HEK293 (cell line): ENCODE results near the gene BIK.
"Not testable (repeated sequence)": the region's sequence is repeated elsewhere in the genome, so short reads cannot be mapped to it uniquely, and the experiment has no call there.

Experiments
- CTCF ChIA-PET: fragments of 350-600 bp; formaldehyde crosslinking; extraction: SDS; loops from one replicate; lab custom pipeline; 2021; ENCODE audit warnings: antibody characterized with exemption; lab: Yijun Ruan, JAX
- POLR2A ChIA-PET: fragments of 300-600 bp; formaldehyde crosslinking; extraction: SDS; loops from one replicate; lab custom pipeline; 2020; ENCODE audit warnings: antibody characterized with exemption, inconsistent platforms; lab: Yijun Ruan, JAX
- H3K27ac ChIP-seq: fragments of 200-500 bp; sonication (Bioruptor generic); 2 replicates; pipeline ENCODE4 v1.5.1; 2014; ENCODE audit warnings: low read depth, low read length, control low read depth, inconsistent platforms; ENCODE audit errors: extremely low read depth
- H3K36me3 ChIP-seq, 2 experiments: fragments of 200-500 bp in 1 of 2; sonication (Bioruptor generic) in 1 of 2; 1 replicate in 1 of 2; 2 replicates in 1 of 2; pipeline ENCODE4 v1.5.1; 2014 to 2017; ENCODE audit warnings: inconsistent platforms in 2 of 2, low read length in 2 of 2; ENCODE audit not compliant: control insufficient read depth in 2 of 2, insufficient read depth in 1 of 2
- H3K4me1 ChIP-seq: fragments of 200-500 bp; sonication (Bioruptor generic); 2 replicates; pipeline ENCODE4 v1.5.1; 2014; ENCODE audit warnings: mild to moderate bottlenecking, low read length, inconsistent platforms; ENCODE audit not compliant: control insufficient read depth, insufficient read depth
- H3K4me3 ChIP-seq: 2 replicates; pipeline ENCODE4 v1.5.1; 2011; ENCODE audit warnings: low read depth, mild to moderate bottlenecking, control low read depth, low read length, moderate library complexity
- H3K9me3 ChIP-seq: fragments of 200-500 bp; sonication (Bioruptor generic); 2 replicates; pipeline ENCODE4 v1.5.1; 2014; ENCODE audit warnings: low read depth, low read length, inconsistent platforms; ENCODE audit not compliant: control insufficient read depth, insufficient read depth
- EGR2 ChIP-seq: fragments of 450-650 bp; formaldehyde crosslinking; IDR thresholded peaks from 2 replicates; pipeline ENCODE4 v1.5.1; 2016; ENCODE audit warnings: low read depth, missing biosample characterization, missing genetic modification characterization
- RBAK ChIP-seq: fragments of 450-650 bp; formaldehyde crosslinking; IDR thresholded peaks from 2 replicates; pipeline ENCODE4 v1.5.1; 2016; ENCODE audit warnings: missing biosample characterization, missing genetic modification characterization
- SCRT1 ChIP-seq: fragments of 450-650 bp; formaldehyde crosslinking; IDR thresholded peaks from 2 replicates; pipeline ENCODE4 v1.5.1; 2016; ENCODE audit warnings: missing biosample characterization, missing genetic modification characterization, borderline replicate concordance
- SCRT2 ChIP-seq: fragments of 450-650 bp; formaldehyde crosslinking; IDR thresholded peaks from 2 replicates; pipeline ENCODE4 v1.5.1; 2016; ENCODE audit warnings: missing biosample characterization, missing genetic modification characterization
- ZFP37 ChIP-seq: fragments of 450-650 bp; formaldehyde crosslinking; IDR thresholded peaks from 2 replicates; pipeline ENCODE4 v1.5.1; 2016; ENCODE audit warnings: missing biosample characterization, missing genetic modification characterization
- ZNF169 ChIP-seq: fragments of 450-650 bp; formaldehyde crosslinking; IDR thresholded peaks from 2 replicates; pipeline ENCODE4 v1.5.1; 2016; ENCODE audit warnings: missing biosample characterization, missing genetic modification characterization
- ZNF324 ChIP-seq: fragments of 450-650 bp; formaldehyde crosslinking; IDR thresholded peaks from 2 replicates; pipeline ENCODE4 v1.5.1; 2016; ENCODE audit warnings: missing biosample characterization, missing genetic modification characterization
- ZNF48 ChIP-seq: fragments of 450-650 bp; formaldehyde crosslinking; IDR thresholded peaks from 2 replicates; pipeline ENCODE4 v1.5.1; 2016; ENCODE audit warnings: missing biosample characterization, missing genetic modification characterization
- TF ChIP-seq, protein P1 (sequence below): fragments of 450-650 bp; formaldehyde crosslinking; IDR thresholded peaks from 2 replicates; pipeline ENCODE4 v1.5.1; 2016; ENCODE audit warnings: missing biosample characterization, missing genetic modification characterization
- TF ChIP-seq, protein P2 (sequence below): fragments of 450-650 bp; formaldehyde crosslinking; IDR thresholded peaks from 2 replicates; pipeline ENCODE4; 2016; ENCODE audit warnings: missing biosample characterization, missing genetic modification characterization
- TF ChIP-seq, protein P3 (sequence below): fragments of 450-650 bp; formaldehyde crosslinking; IDR thresholded peaks from 2 replicates; pipeline ENCODE4 v1.5.1; 2016; ENCODE audit warnings: missing biosample characterization, missing genetic modification characterization, low read depth
- TF ChIP-seq, protein P4 (sequence below): fragments of 450-650 bp; formaldehyde crosslinking; IDR thresholded peaks from 2 replicates; pipeline ENCODE4 v1.5.1; 2016; ENCODE audit warnings: missing biosample characterization, missing genetic modification characterization

The BIK gene

DNA sequence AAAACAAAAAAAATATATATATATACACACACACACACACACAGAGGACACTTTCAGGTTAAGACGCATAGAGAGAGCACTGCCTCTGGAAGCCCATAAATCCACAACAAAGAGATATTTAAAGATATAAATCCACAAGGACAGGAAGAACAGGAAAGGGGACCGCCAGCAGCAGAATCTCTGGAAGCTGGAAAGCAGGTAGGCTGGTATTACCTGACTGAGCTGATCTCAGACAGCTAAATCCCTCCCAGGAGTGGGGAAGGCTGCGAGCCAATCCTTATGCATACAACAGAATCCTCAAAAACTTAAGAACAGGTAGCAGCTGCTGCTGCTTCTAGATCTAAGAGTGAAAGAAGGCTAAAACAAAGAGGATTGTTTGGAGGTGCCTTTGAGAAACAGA lies 34.4 kb downstream of the BIK start (continued):
- TF ChIP-seq ZNF48 (tag by site-specific recombination) (no peak), ZNF324 (tag by site-specific recombination) (no peak), EGR2 (tag by site-specific recombination) (no peak), ZNF169 (no peak)
- TF ChIP-seq, protein P1, sequence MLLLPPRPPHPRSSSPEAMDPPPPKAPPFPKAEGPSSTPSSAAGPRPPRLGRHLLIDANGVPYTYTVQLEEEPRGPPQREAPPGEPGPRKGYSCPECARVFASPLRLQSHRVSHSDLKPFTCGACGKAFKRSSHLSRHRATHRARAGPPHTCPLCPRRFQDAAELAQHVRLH (tag by site-specific recombination): no peak
- TF ChIP-seq, protein P2, sequence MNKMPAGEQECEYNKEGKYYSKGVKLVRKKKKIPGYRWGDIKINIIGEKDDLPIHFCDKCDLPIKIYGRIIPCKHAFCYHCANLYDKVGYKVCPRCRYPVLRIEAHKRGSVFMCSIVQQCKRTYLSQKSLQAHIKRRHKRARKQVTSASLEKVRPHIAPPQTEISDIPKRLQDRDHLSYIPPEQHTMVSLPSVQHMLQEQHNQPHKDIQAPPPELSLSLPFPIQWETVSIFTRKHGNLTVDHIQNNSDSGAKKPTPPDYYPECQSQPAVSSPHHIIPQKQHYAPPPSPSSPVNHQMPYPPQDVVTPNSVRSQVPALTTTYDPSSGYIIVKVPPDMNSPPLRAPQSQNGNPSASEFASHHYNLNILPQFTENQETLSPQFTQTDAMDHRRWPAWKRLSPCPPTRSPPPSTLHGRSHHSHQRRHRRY (tag by site-specific recombination): no peak
- TF ChIP-seq, protein P3, sequence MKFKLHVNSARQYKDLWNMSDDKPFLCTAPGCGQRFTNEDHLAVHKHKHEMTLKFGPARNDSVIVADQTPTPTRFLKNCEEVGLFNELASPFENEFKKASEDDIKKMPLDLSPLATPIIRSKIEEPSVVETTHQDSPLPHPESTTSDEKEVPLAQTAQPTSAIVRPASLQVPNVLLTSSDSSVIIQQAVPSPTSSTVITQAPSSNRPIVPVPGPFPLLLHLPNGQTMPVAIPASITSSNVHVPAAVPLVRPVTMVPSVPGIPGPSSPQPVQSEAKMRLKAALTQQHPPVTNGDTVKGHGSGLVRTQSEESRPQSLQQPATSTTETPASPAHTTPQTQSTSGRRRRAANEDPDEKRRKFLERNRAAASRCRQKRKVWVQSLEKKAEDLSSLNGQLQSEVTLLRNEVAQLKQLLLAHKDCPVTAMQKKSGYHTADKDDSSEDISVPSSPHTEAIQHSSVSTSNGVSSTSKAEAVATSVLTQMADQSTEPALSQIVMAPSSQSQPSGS (tag by site-specific recombination): no peak
- TF ChIP-seq, protein P4, sequence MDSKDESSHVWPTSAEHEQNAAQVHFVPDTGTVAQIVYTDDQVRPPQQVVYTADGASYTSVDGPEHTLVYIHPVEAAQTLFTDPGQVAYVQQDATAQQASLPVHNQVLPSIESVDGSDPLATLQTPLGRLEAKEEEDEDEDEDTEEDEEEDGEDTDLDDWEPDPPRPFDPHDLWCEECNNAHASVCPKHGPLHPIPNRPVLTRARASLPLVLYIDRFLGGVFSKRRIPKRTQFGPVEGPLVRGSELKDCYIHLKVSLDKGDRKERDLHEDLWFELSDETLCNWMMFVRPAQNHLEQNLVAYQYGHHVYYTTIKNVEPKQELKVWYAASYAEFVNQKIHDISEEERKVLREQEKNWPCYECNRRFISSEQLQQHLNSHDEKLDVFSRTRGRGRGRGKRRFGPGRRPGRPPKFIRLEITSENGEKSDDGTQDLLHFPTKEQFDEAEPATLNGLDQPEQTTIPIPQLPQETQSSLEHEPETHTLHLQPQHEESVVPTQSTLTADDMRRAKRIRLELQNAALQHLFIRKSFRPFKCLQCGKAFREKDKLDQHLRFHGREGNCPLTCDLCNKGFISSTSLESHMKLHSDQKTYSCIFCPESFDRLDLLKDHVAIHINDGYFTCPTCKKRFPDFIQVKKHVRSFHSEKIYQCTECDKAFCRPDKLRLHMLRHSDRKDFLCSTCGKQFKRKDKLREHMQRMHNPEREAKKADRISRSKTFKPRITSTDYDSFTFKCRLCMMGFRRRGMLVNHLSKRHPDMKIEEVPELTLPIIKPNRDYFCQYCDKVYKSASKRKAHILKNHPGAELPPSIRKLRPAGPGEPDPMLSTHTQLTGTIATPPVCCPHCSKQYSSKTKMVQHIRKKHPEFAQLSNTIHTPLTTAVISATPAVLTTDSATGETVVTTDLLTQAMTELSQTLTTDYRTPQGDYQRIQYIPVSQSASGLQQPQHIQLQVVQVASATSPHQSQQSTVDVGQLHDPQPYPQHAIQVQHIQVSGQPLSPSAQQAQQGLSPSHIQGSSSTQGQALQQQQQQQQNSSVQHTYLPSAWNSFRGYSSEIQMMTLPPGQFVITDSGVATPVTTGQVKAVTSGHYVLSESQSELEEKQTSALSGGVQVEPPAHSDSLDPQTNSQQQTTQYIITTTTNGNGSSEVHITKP (tag by site-specific recombination): no peak
- TF ChIP-seq, all 188 proteins: peak for 0

DNA sequence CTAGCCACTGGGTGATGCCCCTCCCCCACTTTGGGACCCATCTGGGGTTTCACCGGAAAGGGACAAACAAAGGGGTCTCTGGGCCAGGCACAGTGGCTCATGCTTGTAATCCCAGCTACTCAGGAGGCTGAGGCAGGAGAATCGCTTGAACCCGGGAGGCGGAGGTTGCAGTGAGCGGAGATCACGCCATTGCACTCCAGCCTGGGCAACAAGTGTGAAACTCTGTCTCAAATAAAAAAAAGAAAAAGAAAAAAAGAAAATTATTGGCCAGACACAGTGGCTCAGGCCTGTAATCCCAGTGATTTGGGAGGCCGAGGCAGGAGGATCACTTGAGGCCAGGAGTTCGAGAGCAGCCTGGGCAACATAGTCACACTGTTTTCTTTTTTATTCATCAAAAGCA lies 34.8 kb downstream of the BIK start:
- H3K9me3 ChIP-seq, H3K4me3 ChIP-seq, POLR2A ChIA-PET, H3K27ac ChIP-seq, H3K4me1 ChIP-seq: not testable (repeated sequence)
- TF ChIP-seq SCRT1 (tag by site-specific recombination): peak; percentile 60; the same call in 1 of the 2 replicates
- peak; percentile 67 for TF ChIP-seq SCRT2
- CTCF ChIA-PET: interaction anchor here (0.6 to 1.2 kb wide), 4 partner anchors 14 to 582 kb away, joined by 3 to 4 read pairs (median 4); no protein-coding TSS in a partner anchor
- H3K36me3 ChIP-seq: peaks cover 4 to 10% of the 10 kb centered on the region in 2 experiments; a peak in 2 of 3 replicates

DNA sequence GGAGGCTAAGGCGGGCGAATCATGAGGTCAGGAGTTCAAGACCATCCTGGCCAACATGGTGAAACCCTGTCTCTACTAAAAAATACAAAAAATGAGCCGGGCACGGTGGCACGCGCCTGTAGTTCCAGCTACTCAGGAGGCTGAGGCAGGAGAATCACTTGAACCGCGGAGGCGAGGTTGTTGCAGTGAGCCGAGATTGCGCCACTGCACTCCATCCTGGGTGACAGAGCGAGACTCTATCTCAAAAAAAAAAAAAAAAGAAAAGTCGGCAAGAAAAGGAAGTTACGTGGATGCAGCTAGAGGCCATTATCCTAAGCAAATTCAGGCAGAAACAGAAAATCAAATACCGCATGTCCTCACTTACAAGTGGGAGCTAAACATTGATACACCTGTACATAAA lies 35.8 kb downstream of the BIK start:
- ChIA-PET CTCF (interaction anchor here (1.2 kb wide), 1 partner anchor 13 kb away, joined by 4 read pairs; no protein-coding TSS in a partner anchor), POLR2A (interaction anchor here (0.7 kb wide), 1 partner anchor 11 kb away, joined by 3 read pairs; no protein-coding TSS in a partner anchor)
- not testable (repeated sequence) for H3K27ac ChIP-seq, H3K4me3 ChIP-seq, H3K4me1 ChIP-seq, H3K36me3 ChIP-seq, H3K9me3 ChIP-seq

DNA sequence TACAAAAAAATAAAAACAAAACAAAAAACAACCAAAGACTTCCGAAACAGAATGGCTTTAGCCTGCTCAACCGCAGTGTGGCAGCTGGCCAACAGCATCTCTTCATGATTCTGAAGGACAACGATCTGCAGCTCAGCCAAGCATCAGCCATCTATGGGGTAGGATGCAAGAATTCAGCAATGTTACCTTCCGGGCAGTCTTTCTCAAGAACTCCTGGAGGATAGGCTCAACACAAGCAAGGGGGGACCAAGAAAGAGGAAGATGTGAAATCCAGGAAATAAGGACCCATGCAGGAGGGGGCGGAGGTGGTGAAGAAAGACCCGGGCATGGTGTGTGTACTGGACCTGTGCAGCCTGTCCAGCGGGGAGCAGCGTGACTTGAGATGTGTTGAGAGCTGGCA lies 37.3 kb downstream of the BIK start:
- Histone ChIP-seq H3K4me3 (no peak overlapping the region), H3K27ac (no peak overlapping the region), H3K4me1 (peaks cover 10% of the 10 kb centered on the region), H3K9me3 (no peaks in the 10 kb centered on the region), H3K36me3 (no peaks in the 10 kb centered on the region)
- CTCF ChIA-PET: interaction anchor here (1.8 kb wide), 1 partner anchor 12 kb away, joined by 4 read pairs; no protein-coding TSS in a partner anchor
- TF ChIP-seq RBAK: no peak
- TF ChIP-seq, protein P4 (tag by site-specific recombination): peak; percentile 40; the same call in 1 of the 2 replicates
- no peak for TF ChIP-seq ZFP37 (tag by site-specific recombination)
- POLR2A ChIA-PET: interaction anchor here (1.1 kb wide), 1 partner anchor 40 kb away, joined by 3 read pairs; no protein-coding TSS in a partner anchor
